ENCODE measurements around the gene TRABD2B.

DNA sequence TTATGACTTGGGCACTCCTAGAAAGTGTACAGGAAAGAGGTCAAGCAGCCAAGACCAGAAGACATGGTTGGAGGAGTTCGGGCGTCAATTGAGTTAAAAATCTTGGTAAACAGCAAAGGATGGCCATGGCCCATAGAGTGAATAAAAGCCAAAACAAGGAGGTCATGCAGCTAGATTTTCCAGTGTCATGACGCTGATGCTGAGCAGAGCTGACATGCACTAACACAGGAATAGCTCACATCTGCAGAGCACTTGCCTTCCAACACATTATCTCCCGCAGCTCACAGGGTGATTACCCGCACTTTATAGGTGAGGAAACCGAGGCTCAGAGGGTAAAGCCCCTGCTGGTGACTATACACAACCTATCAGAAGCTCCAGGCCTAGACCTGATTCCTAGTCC is 49.7 kb downstream of the TRABD2B start:
- TF ChIP-seq, protein P1, sequence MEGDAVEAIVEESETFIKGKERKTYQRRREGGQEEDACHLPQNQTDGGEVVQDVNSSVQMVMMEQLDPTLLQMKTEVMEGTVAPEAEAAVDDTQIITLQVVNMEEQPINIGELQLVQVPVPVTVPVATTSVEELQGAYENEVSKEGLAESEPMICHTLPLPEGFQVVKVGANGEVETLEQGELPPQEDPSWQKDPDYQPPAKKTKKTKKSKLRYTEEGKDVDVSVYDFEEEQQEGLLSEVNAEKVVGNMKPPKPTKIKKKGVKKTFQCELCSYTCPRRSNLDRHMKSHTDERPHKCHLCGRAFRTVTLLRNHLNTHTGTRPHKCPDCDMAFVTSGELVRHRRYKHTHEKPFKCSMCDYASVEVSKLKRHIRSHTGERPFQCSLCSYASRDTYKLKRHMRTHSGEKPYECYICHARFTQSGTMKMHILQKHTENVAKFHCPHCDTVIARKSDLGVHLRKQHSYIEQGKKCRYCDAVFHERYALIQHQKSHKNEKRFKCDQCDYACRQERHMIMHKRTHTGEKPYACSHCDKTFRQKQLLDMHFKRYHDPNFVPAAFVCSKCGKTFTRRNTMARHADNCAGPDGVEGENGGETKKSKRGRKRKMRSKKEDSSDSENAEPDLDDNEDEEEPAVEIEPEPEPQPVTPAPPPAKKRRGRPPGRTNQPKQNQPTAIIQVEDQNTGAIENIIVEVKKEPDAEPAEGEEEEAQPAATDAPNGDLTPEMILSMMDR (IDR thresholded peaks at IDR 0.05; ENCODE audit: insufficient read depth, low read depth, low read length): no peak
- TF ChIP-seq EZH2 (IDR thresholded peaks at IDR 0.05; ENCODE audit: insufficient read depth, low read length): no peak
